GF-D8 (cell line): ENCODE results near the gene PRPSAP1.
"Not testable (repeated sequence)": the region's sequence is repeated elsewhere in the genome, so short reads cannot be mapped to it uniquely, and the experiment has no call there.

Source experiments
- DNase-seq: peaks from one replicate; lab custom pipeline; 2025; lab: John Stamatoyannopoulos, UW

Gene PRPSAP1

DNA sequence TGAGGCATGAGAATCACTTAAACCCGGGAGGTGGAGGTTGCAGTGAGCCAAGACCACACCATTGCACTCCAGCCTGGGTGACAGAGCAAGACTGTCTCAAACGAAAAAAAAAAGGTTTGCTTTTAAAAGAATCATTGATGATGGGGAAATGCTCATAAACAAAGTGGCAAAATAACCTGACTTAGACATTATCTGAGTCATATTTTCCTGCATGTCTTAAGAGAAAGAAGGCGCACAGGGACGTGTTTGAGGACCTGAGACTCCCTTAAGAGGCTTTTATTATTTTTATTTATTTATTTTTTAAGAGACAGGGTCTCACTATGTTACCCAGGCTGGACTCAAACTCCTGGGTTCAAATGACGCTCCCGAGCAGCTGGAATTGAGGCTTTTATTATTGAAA lies 5.7 kb upstream of the PRPSAP1 start:
- no peak for DNase-seq

DNA sequence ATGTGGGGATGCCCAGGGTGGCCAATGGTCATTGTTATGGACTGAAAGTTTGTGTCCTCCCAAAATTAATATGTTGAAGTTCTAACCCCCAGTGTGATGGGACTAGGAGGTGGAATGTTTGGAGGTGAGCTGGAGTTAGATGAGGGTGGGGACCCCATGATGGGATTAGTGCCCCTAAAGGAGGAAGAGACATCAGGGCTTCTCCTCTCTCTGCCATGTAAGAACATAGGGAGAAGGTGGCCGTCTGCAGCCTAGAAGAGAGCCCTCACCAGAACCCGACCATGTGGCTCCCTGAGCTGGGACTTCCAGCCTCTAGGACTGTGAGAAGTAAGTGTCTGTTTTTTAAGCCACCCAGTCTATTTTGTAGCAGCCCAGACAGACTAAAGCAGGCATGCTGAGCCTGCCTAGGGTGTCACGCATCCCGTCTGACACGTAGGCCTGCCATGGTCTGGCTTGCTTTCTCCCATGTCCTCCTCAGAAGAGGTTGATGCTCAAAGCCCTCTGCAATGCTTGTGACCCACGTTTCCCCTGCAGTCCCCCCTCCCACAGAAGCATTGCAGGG lies 4.0 kb upstream of the PRPSAP1 start:
- DNase-seq, result no peak

DNA sequence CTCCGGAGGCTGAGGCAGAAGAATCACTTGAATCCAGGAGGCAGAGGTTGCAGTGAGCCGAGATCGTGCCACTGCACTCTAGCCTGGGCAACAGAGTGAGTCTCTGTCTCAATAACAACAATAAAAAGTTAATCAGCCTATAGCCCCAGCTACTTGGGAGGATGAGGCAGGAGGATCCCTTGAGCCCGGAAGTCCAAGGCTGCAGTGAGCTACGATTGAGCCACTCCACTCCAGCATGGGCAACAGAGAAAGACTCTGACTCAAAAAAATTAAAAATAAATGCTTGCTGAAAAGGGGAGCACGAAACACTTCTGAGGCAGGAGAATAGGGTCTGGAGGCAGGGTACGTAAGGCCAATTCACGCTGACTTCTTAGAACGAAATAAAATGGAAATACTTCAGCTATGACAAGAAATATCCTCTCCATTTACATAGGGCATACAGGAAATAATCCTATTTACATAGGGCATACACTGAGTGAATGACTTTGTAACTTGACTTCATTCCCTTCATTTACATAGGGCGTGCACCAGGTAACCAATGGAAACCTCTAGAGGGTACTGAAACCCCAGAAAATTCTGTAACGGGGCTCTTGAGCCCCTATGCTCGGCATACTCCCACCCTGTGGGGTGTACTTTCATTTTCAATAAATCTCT lies 3.2 kb upstream of the PRPSAP1 start:
- no peak for DNase-seq

DNA sequence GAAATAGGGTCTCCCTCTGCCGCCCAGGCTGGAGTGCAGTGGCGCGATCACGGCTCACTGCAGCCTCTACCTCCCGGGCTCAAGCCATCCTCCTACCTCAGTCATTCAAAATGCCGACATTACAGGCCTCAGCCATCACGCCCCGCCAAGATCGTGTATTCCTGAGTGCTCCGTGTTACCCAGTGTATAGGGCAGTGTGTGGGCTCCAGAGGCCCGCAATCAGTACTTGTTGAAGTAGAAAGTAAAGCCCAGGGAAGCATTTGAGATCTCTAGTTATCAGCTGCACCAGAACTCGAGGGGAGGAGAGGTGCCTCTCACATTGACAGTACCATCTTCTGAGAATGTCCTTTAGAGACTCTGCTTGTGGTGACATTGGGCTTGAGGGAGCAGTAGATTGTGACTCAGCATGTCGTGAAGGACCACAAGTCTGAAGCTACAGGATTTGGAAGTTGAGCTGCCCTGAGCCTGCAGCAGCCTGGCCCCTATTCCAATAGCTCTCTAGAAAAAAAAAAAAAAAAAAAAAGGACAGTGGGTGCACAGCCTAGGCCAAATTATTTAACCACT lies 1.1 kb upstream of the PRPSAP1 start:
- peak; percentile 49 for DNase-seq

DNA sequence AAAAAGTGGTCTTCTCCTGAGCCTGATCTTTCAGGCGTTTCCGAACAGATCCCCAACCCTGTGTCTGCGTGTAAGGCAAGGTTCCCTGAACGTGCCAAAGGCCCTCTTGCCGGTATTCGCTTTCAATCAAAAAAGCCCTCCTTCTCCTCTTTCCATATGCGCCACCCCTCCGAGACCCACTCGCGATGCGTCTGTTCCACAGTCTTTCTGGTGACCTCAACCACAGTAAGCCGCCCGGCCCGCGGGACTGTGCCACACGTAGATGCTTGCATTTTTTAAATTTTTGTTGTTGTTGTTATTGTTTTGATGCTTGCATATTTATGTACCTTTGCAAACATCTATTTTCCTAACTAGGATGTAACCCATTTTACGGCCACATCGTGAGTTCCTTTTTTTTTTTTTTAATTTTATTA lies 607 bp upstream of the PRPSAP1 start:
- DNase-seq, result no peak

DNA sequence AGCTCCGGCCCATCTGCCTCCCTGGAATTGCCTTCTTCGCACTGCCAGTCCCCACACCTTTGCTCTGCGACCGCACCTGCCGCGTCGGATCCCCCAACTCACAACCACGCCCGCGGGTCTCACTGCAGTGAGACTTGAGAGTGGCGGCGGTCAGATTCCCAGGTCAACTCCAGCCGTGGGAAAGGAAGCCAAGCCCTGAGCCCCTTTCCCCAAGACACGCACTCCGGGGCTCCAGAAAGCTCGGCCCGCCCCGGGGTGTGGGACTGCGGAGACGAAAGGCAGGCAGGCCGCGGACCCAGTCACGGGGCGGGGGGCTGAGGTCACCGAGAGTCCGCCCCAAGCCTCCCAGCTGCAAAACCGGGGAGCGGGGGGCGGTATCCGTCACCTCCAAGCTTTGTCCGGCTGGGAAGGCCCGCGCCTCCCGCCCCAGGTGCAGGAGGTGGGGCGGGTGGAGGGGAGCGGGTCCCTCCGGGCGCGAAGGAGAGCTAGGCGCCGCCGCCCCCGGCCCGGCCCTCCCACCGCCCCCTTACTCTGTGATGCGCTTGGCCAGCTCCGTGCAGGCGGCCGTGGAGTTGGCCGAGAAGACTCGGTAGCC lies 615 bp downstream of the PRPSAP1 start:
- no peak for DNase-seq

DNA sequence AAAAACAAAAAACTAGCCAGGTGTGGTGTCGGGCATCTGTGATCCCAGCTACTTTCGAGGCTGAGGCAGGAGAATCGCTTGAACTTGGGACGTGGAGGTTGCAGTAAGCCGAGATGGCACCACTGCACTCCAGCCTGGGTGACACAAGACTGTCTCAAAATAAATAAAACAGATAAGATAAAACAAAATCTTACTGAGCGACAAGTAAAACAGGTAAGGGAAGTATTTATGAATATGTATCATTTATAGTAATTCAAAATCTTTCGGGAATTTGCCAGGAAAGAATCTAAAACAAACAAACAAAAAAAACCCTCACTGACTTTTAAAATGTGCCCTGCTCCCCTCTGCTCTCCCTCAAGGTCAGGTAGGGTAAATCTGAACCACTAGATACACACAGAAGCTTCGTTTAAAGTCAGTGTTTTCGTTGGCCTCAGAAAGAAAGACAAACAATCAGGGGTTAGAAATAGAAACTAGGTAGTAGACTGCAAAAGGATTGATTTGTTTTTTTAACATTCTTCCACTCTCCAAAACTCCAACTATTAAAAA lies 2.1 kb downstream of the PRPSAP1 start:
- DNase-seq, result no peak

DNA sequence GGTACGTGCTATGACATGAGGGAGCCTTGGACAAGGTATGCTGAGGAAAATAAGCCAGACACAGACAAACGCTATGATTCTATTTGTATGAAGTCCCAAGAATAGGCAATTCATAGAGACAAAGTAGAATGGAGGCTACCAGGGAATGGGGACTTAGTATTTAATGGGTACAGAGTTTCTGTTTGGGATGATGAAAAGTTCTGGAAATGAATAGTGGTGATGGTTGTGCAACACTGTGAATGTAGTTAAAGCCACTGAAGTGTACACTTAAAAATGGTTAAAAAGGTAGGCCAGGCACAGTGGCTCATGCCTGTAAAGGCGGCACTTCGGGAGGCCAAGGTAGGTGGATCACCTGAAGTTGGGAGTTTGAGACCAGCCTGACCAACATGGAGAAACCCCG lies 3.3 kb downstream of the PRPSAP1 start:
- DNase-seq, result no peak

DNA sequence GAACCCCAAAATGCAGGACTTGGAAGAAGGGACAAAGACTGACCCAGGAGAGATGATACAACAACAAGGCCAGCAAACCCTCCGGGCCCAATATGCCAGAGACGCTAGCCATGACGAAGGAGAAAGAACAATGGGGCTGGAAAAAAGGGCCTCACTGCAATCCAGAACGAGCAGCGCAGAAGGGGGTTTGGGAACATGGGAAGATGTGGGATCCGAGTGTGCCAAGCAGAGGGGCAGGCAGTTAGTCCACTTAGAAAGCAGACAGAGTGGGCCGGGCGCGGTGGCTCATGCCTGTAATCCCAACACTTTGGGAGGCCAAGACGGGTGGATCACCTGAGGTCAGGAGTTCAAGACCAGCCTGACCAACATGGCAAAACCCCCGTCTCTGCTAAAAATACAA lies 6.8 kb downstream of the PRPSAP1 start:
- not testable (repeated sequence) for DNase-seq

DNA sequence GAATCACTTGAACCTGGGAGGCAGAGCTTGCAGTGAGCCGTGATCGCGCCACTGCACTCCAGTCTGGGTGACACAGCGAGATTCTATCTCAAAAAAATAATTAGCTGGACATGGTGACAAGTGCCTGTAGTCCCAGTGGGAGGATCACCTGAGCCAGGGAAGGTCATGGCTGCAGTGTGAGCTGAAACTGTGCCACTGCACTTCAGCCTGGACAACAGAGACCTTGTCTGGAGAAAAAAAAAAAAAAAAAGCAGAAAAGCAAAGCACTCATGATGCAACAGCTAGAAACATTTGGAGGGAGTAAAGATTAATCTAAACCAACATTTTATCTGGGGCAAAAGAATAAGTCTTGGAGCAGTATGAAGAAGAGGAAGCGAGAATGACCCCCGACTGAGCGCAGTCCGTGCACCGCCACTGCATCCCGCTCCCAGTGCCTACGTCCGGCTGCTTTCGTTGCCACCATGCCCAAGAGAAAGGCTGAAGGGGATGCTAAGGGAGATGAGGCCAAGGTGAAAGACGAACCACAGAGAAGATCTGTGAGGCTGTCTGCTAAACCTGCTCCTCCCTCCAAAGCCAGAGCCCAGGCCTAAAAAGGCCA lies 8.2 kb downstream of the PRPSAP1 start:
- no peak for DNase-seq

DNA sequence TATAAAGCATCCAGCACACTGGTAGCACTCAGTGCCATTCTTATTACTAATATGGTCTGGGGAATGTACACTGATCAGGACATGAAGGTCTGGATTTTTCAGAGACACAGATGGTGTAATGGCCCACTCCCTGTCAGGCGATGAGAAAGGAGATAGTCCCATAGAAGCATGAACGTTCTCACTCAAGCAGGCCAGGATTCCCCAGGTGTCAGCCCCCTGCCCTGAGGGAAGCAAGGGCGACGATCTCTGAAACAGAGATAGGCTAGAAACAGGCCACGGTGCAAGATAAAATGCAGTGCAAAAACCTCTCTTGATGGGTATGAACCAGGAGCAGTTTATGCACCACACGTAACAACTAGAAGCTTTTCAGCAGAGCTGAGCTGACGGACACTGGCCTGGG lies 10.6 kb downstream of the PRPSAP1 start:
- no peak for DNase-seq

DNA sequence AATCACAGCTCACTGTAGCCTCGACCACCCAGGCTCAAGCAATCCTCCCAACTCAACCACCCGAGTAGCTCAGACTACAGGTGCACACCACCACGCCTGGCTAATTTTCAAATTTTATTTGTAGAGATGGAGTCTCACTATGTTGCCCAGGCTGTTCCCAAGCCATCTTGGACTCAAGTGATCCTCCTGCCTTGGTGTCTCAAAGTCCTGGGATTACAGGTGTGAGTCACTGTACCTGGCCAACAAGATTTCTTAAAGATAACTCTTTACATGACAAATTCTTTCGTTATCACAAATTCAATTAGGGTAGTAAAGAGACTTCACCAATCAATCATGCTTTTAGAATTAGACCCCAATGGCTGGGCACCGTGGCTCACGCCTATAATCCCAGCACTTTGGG lies 12.4 kb downstream of the PRPSAP1 start:
- no peak for DNase-seq

DNA sequence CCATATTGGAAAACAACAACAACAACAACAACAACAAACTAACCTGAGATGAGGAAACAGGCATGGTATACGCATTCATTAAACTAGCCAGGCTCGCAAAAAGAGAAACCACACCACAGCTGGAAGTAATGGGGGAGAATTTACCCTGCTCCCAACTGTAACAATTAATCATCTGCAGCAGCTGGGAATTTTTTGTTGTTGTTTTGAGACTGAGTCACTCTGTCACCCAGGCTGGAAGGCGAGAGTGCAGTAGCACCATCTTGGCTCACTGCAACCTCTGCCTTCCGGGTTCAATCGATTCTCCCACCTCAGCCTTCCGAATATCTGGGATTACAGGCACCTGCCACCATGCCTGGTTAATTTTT lies 16.3 kb downstream of the PRPSAP1 start:
- DNase-seq, result no peak

DNA sequence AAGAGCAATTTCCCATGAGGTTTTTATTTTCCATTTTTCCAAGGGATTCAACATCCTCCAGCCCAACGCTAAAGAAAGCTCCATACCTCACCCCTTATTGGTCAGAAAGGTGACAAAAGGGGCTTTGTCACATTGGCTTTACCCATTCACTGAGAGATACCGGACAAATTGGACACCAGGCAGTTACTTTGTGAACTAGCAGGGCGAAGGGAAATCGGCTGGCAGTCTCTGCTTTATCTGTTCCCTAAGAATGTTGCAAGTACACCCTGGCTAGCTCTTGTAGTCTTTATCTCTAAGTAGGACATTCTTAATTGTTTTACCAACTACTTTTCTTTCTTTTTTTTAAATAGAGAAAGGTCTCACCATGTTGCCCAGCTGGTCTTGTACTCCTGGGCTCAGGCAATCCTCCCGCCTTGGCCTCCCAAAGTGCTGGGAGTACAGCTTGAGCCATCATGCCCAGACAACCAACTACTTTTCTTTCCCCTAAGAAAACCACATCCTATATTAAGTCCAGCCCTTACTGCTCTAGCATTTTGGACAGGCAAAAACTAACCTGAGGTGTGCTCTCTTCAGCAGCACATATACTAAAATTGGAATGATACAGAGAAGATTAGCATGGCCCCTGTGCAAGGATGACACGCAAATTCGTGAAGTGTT lies 16.8 kb downstream of the PRPSAP1 start:
- no peak for DNase-seq

DNA sequence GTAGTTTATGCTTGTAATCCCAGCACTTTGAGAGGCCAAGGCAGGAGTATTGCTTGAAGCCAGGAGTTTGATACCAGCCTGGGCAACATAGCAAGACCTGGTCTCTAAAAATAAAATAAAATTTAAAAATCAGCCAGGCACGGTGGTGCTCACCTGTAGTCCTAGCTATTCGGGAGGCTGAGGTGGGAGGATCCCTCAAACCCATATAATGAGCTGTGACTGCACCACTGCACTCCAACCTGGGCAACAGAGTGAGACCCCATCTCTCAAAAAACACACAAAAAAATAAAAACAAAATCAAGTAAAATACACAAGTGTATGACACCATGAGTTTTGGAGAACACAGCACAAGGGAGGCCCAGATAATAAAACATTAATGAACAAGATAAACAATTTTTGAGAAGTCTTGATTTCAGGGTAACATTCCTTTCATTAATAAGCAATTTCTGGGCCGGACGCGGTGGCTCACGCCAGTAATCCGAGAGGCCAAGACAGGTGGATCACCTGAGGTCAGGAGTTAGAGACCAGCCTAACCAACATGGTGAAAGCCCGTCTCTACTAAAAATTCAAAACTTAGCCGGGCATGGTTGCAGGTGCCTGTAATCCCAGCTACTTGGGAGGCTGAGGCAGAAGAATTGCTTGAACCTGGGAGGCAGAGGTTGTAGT lies 17.9 kb downstream of the PRPSAP1 start:
- no peak for DNase-seq

DNA sequence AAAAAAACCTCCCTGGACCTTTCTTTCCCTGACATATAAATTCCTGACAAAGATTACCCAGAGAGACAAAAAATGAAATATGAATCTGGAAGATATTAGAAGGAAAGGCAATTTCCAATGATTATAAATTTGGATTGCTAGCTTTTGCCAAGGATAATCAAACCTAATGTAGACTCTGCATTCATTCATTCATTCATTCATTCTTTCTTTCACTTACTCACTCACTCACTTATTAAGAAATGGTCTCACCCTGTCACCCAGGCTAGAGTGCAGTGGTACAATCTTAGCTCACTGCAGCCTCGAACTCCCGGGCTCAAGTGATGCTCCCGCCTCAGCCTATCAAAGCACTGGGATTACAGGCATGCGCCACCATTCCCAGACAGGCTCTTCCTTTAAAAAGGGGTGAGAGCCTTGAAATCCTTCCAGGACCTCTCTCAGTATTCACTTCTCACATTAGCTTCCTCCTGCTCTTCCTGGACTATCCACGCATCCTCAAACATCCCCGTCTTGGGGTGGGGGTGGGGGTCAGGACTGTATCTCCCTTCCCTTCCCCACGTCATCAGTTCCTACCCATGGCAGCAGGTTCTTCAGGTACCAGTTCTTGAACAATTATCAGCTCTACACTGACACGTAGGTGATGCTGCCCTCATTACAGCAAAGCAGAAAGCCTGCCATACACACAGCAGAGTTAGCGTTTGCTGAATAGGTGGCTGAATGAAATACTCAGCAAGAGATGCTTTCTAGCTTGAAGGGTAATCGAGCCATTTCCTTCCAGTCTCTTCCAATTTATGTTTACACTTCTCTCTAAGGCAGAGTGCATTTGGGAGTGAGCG lies 19.8 kb downstream of the PRPSAP1 start:
- DNase-seq, result no peak

DNA sequence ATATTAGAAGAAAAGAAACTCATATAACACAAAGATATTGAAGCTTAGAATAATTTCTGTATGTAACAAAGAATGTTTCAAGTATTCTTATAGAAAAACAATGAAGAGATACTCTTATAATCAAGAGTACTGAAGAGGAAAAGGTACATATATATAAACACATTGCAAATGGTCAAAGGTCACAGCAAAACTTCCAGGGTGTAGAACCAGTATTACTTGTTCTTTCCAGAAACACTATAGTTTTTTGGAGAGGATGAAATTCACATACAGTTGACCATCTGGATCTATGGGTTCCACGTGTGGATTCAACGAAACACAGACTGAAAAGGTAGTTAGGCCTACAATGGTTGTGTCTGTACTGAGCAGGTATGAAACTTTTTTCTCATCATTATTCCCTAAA lies 22.6 kb downstream of the PRPSAP1 start:
- no peak for DNase-seq

DNA sequence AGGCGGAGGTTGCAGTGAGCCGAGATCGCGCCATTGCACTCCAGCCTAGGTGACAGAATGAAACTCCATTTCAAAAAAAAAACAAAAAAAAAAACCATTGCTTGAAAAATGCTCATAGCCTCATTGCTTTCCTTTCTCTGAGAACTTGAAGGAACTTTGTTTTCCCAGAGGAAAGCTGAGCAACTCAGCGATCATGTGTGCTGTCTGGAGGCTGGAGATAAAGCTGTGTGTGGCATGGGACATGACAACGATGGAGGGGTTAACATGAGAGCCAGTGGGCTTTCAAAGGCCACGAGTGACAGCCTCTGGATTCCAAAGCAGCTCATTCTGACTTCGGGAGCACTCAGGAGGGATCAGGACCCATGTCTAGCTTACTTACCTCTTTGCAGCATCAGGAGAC lies 24.1 kb downstream of the PRPSAP1 start:
- no peak for DNase-seq

DNA sequence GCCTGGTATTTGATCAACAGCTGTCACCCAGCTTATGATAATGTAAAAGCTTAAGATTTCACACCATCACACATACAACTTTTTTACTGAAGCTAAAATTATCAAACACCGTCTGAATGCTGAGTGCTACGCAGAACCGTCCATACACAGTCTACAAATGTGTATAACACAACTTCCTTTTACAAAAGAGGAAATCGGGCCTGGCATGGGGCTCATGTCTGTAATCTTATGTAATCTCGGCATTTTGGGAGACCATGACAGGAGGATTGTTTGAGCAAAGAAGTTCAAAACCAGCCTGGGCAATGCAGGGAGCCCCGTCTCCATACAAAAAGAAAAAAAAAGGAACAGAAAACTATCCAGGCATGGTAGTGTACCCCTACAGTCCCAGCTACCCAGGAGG lies 26.0 kb downstream of the PRPSAP1 start:
- peak; percentile 87 for DNase-seq

DNA sequence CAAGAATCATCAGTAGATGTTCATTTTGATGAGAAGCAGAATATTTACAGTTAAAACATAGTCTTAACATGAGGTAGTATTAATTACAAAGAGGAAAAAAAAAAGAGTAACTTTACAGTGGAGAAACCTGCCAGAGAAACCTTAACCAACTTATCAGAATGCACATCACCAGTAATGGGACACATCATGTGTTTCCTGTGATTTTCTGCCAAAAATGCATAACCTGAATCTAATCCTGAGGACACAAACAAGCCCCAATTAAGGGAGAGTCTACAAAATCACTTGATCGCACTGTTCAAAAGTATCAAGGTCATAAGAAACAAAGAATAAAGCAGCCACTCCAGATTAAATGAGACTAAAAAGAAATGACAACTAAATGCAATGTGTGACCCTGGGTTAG lies 27.4 kb downstream of the PRPSAP1 start:
- no peak for DNase-seq

DNA sequence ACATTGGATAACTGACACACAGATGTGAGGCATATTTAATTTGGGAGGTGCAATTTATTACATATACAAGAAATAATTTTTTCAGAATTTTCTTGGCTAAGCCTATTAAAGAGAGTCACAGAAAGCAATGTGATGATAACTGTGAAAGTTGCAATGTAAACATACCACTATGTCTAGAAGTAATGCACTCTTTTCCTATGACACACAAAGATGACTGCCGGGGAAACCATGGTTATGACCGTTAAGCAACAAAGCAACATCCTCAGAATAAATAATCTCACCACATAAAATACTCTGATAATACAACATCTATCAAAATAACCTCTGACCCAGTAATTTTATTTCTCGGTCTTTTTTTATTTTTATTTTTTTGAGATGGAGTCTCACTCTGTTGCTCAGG lies 35.1 kb downstream of the PRPSAP1 start:
- no peak for DNase-seq
